OCI-LY1 (cell line): ENCODE results near the gene DPP3.

ENCODE experiments used
- H2AFZ ChIP-seq: fragments of 200-600 bp; sonication (generic), shearing (Covaris generic); 2 replicates; pipeline ENCODE4 v1.6.0; 2014; ENCODE audit warnings: antibody characterized with exemption, mild to moderate bottlenecking, low read length
- H3F3A ChIP-seq: fragments of 200-600 bp; sonication (generic), shearing (Covaris generic); 2 replicates; pipeline ENCODE4 v1.6.0; 2014; ENCODE audit warnings: mild to moderate bottlenecking, antibody characterized with exemption, low read length, moderate library complexity; ENCODE audit not compliant: insufficient read depth
- H3K27ac ChIP-seq: fragments of 200-600 bp; sonication (generic); 2 replicates; pipeline ENCODE4 v1.5.1; 2014; ENCODE audit warnings: low read length, mixed run types, mild to moderate bottlenecking, low read depth; ENCODE audit not compliant: poor library complexity, severe bottlenecking
- H3K27me3 ChIP-seq: fragments of 200-600 bp; sonication (generic); 2 replicates; pipeline ENCODE4 v1.6.0; 2014; ENCODE audit warnings: antibody characterized with exemption, mild to moderate bottlenecking, low read length, moderate library complexity; ENCODE audit not compliant: insufficient read depth
- H3K36me3 ChIP-seq: fragments of 200-600 bp; sonication (generic); 2 replicates; pipeline ENCODE4 v1.6.1; 2014; ENCODE audit warnings: mild to moderate bottlenecking, antibody characterized with exemption, low read length, moderate library complexity, mixed read lengths; ENCODE audit not compliant: insufficient read depth
- H3K4me1 ChIP-seq: fragments of 200-600 bp; sonication (generic); 2 replicates; pipeline ENCODE4 v1.5.1; 2014; ENCODE audit warnings: mild to moderate bottlenecking, low read length, moderate library complexity; ENCODE audit not compliant: insufficient read depth, severe bottlenecking
- H3K4me2 ChIP-seq: fragments of 200-600 bp; sonication (generic), shearing (Covaris generic); 2 replicates; pipeline ENCODE4 v1.6.1; 2014; ENCODE audit warnings: low read length
- H3K4me3 ChIP-seq: fragments of 200-600 bp; sonication (generic); 2 replicates; pipeline ENCODE4 v1.5.1; 2014; ENCODE audit warnings: low read length, low read depth, mild to moderate bottlenecking, mixed read lengths; ENCODE audit not compliant: poor library complexity, severe bottlenecking
- H3K79me2 ChIP-seq: fragments of 200-600 bp; shearing (Covaris generic); 2 replicates; pipeline ENCODE4 v1.6.1; 2016; ENCODE audit warnings: mixed run types, low read length, mixed read lengths; ENCODE audit not compliant: insufficient read depth
- H3K9ac ChIP-seq: fragments of 200-600 bp; sonication (generic), shearing (Covaris generic); 2 replicates; pipeline ENCODE4 v1.6.1; 2014; ENCODE audit warnings: mild to moderate bottlenecking, low read length, mixed read lengths
- H3K9me2 ChIP-seq: fragments of 200-600 bp; sonication (generic), shearing (Covaris generic); 2 replicates; pipeline ENCODE4 v1.6.1; 2014; ENCODE audit warnings: low read depth, mild to moderate bottlenecking, low read length, mixed read lengths
- H3K9me3 ChIP-seq: fragments of 200-600 bp; shearing (Covaris generic); 2 replicates; pipeline ENCODE4 v1.6.1; 2014; ENCODE audit warnings: low read length, mixed read lengths
- H4K20me1 ChIP-seq: fragments of 200-600 bp; sonication (generic), shearing (Covaris generic); 2 replicates; pipeline ENCODE4 v1.6.0; 2016; ENCODE audit warnings: mild to moderate bottlenecking, low read length; ENCODE audit not compliant: insufficient read depth
- CTCF ChIP-seq: fragments of 200-600 bp; sonication (generic), shearing (Covaris generic); IDR thresholded peaks from 2 replicates; pipeline ENCODE4 v1.5.1; 2017; ENCODE audit warnings: mild to moderate bottlenecking, antibody characterized with exemption, low read length, moderate library complexity, mixed read lengths
- EZH2 ChIP-seq: fragments of 200-600 bp; sonication (generic), shearing (Covaris generic); IDR thresholded peaks from 2 replicates; pipeline ENCODE4 v1.8.0; 2017; ENCODE audit warnings: borderline replicate concordance, mixed run types, mild to moderate bottlenecking, antibody characterized with exemption, low read length, moderate library complexity, mixed read lengths

DPP3 gene

GRCh38 chr11:66498506-66498905 lies 18.3 kb downstream of the DPP3 start:
- H3K27me3 ChIP-seq = no peaks in the 10 kb centered on the region
- H3K9ac ChIP-seq = no peak overlapping the region
- H3K4me2 ChIP-seq = no peak overlapping the region
- H3K27ac ChIP-seq = no peak overlapping the region
- peaks cover 60% of the 10 kb centered on the region for H3K36me3 ChIP-seq
- H3K4me1 ChIP-seq = no peaks in the 10 kb centered on the region
- H3K9me3 ChIP-seq = no peaks in the 10 kb centered on the region
- H2AFZ ChIP-seq = no peak overlapping the region
- no peaks in the 10 kb centered on the region for H3K79me2 ChIP-seq
- H3K9me2 ChIP-seq = no peaks in the 10 kb centered on the region
- H3K4me3 ChIP-seq = no peak overlapping the region
- TF ChIP-seq EZH2 (no peak), CTCF (no peak)
- H3F3A ChIP-seq = no peaks in the 10 kb centered on the region
- H4K20me1 ChIP-seq = no peaks in the 10 kb centered on the region

- H3K9me3 ChIP-seq = no peaks in the 10 kb centered on the region
Measured at GRCh38 chr11:66505276-66505816, 25.1 kb downstream of the DPP3 start.

GRCh38 chr11:66509131-66509561 lies 28.9 kb downstream of the DPP3 start:
- no peaks in the 10 kb centered on the region for H3K79me2 ChIP-seq
- TF ChIP-seq EZH2 (no peak), CTCF (no peak)
- H3K4me2 ChIP-seq = no peak overlapping the region
- H2AFZ ChIP-seq = no peak overlapping the region
- no peaks in the 10 kb centered on the region for H3K9me3 ChIP-seq
- H3K4me1 ChIP-seq = peaks cover 12% of the 10 kb centered on the region
- H3K36me3 ChIP-seq = peaks cover 18% of the 10 kb centered on the region
- no peaks in the 10 kb centered on the region for H3K27me3 ChIP-seq
- H3K9me2 ChIP-seq = no peaks in the 10 kb centered on the region
- H3K27ac ChIP-seq = no peak overlapping the region
- H3K4me3 ChIP-seq = no peak overlapping the region
- H3F3A ChIP-seq = no peaks in the 10 kb centered on the region
- no peak overlapping the region for H3K9ac ChIP-seq
- no peaks in the 10 kb centered on the region for H4K20me1 ChIP-seq

More at GRCh38 chr11:66505276-66505816, 25.1 kb downstream of the DPP3 start:
- no peak overlapping the region for H3K9ac ChIP-seq
- TF ChIP-seq CTCF (no peak), EZH2 (no peak)
- no peak overlapping the region for H3K27ac ChIP-seq
- no peaks in the 10 kb centered on the region for H3F3A ChIP-seq
- no peaks in the 10 kb centered on the region for H3K9me2 ChIP-seq
- no peaks in the 10 kb centered on the region for H3K79me2 ChIP-seq
- no peaks in the 10 kb centered on the region for H3K27me3 ChIP-seq
- peaks cover 25% of the 10 kb centered on the region for H3K36me3 ChIP-seq
- no peaks in the 10 kb centered on the region for H4K20me1 ChIP-seq
- H3K4me2 ChIP-seq = no peak overlapping the region
- no peak overlapping the region for H2AFZ ChIP-seq
- H3K4me1 ChIP-seq = peaks cover 3% of the 10 kb centered on the region
- H3K4me3 ChIP-seq = no peak overlapping the region
